Panc1 (cell line): ENCODE results near the gene OR6J1. TPM values are rescaled to one million over a fixed set of nuclear protein-coding genes. Genes with fewer than 3 reads are reported as not detected.
"Not testable (repeated sequence)": the region's sequence is repeated elsewhere in the genome, so short reads cannot be mapped to it uniquely, and the experiment has no call there.

Experiments
- ATAC-seq: fragments of 200-7000 bp; cut with Tn5 transposase; 2 replicates; pipeline ENCODE4 v1.9.1; 2020; ENCODE audit warnings: mild to moderate bottlenecking, moderate library complexity
- BruUV-seq: library from RNA; stranded (reverse); fragments of 400-500 nt; replicated peaks from 2 replicates; lab custom pipeline; 2021; lab: Mats Ljungman, UMichigan
- CTCF ChIA-PET: fragments of 300-600 bp; sonication (Branson Sonifier 250); formaldehyde crosslinking; loops from one replicate; lab custom pipeline; 2022; ENCODE audit warnings: antibody characterized with exemption; lab: Charles Lee
- POLR2A ChIA-PET: fragments of 300-600 bp; sonication (Branson Sonifier 250); formaldehyde crosslinking; loops from one replicate; lab custom pipeline; 2022; ENCODE audit warnings: antibody characterized with exemption; lab: Charles Lee
- DNase-seq: peaks from one replicate; pipeline ENCODE4 v3.0.0-alpha.2; 2010; ENCODE audit warnings: low read depth, low spot score
- H3K27ac ChIP-seq: 2 replicates; pipeline ENCODE4 v1.5.1; 2011; ENCODE audit warnings: mild to moderate bottlenecking, low read length, inconsistent platforms
- H3K27me3 ChIP-seq: fragments of 200-500 bp; sonication (Bioruptor generic); 2 replicates; pipeline ENCODE4 v1.6.0; 2014; ENCODE audit warnings: low read length, inconsistent platforms; ENCODE audit not compliant: control insufficient read depth, insufficient read depth
- H3K36me3 ChIP-seq: fragments of 200-500 bp; sonication (Bioruptor generic); 2 replicates; pipeline ENCODE4 v1.5.1; 2014; ENCODE audit warnings: inconsistent platforms, mild to moderate bottlenecking, low read length, moderate library complexity; ENCODE audit not compliant: control insufficient read depth, insufficient read depth
- H3K4me1 ChIP-seq: 2 replicates; pipeline ENCODE4 v1.5.1; 2011; ENCODE audit warnings: inconsistent platforms, mild to moderate bottlenecking, low read length, moderate library complexity; ENCODE audit not compliant: control insufficient read depth, insufficient read depth
- H3K4me3 ChIP-seq, 2 experiments: 2 replicates each; pipeline ENCODE4 v1.5.1; 2011 to 2012; ENCODE audit warnings: low read depth in 2 of 2, low read length in 2 of 2, mild to moderate bottlenecking in 2 of 2, inconsistent platforms in 1 of 2, moderate library complexity in 1 of 2
- H3K9me3 ChIP-seq: fragments of 200-500 bp; sonication (Bioruptor generic); 2 replicates; pipeline ENCODE4 v1.5.1; 2014; ENCODE audit warnings: low read depth, mild to moderate bottlenecking, inconsistent platforms, low read length, moderate library complexity; ENCODE audit not compliant: control insufficient read depth, insufficient read depth
- CTCF ChIP-seq: fragments of 450-650 bp; IDR thresholded peaks from 2 replicates; pipeline ENCODE4 v1.5.1; 2017; ENCODE audit warnings: mild to moderate bottlenecking
- POLR2AphosphoS5 ChIP-seq: IDR thresholded peaks from 2 replicates; pipeline ENCODE4 v1.6.1; 2012; ENCODE audit warnings: mild to moderate bottlenecking, low read depth, low read length, moderate library complexity
- SIN3A ChIP-seq: IDR thresholded peaks from 2 replicates; pipeline ENCODE4 v1.6.1; 2012; ENCODE audit warnings: low read depth, mild to moderate bottlenecking, low read length, moderate library complexity, borderline replicate concordance; ENCODE audit not compliant: insufficient read depth
- TCF7L2 ChIP-seq: IDR thresholded peaks from 2 replicates; pipeline ENCODE4 v1.6.1; 2011; ENCODE audit warnings: mild to moderate bottlenecking, low read depth, low read length, inconsistent platforms
- in situ Hi-C: cut with HindIII; loops from 2 replicates; pipeline ENCODE4 v1.10.0; 2016; ENCODE audit warnings: low sequenced_read_pairs, low pct_unique_long_range_greater_than_20kb
- intact Hi-C: fragments of 100-400 bp; cut with micrococcal nuclease; formaldehyde crosslinking; loops from one replicate; pipeline ENCODE4 v1.10.0; 2022; ENCODE audit not compliant: unreplicated experiment
- total RNA-seq: library from RNA; stranded (reverse); gene quantifications from one replicate; pipeline ENCODE4 v1.2.1, GENCODE V29; 2021; ENCODE audit not compliant: unreplicated experiment
- TF ChIP-seq, protein P1 (sequence below), 2 experiments: IDR thresholded peaks; 2 replicates each; pipeline ENCODE4 v1.6.1; 2011 to 2012; ENCODE audit warnings: low read depth in 2 of 2, control low read depth in 1 of 2, low read length in 1 of 2, mild to moderate bottlenecking in 1 of 2, moderate library complexity in 1 of 2; ENCODE audit not compliant: insufficient read depth in 1 of 2

OR6J1 gene
- total RNA-seq, 1 experiment from 2014 or later: not detected

- BruUV-seq: no TSS peak
- H3K27ac ChIP-seq: peak overlapping the region; percentile 96
- in situ Hi-C loops: no loop called here
- H3K36me3 ChIP-seq: no peaks in the 10 kb centered on the region; the same call in 1 of the 2 replicates
- TF ChIP-seq TCF7L2: no peak
- TF ChIP-seq SIN3A: no peak
- no peak for TF ChIP-seq CTCF
- TF ChIP-seq, protein P1, sequence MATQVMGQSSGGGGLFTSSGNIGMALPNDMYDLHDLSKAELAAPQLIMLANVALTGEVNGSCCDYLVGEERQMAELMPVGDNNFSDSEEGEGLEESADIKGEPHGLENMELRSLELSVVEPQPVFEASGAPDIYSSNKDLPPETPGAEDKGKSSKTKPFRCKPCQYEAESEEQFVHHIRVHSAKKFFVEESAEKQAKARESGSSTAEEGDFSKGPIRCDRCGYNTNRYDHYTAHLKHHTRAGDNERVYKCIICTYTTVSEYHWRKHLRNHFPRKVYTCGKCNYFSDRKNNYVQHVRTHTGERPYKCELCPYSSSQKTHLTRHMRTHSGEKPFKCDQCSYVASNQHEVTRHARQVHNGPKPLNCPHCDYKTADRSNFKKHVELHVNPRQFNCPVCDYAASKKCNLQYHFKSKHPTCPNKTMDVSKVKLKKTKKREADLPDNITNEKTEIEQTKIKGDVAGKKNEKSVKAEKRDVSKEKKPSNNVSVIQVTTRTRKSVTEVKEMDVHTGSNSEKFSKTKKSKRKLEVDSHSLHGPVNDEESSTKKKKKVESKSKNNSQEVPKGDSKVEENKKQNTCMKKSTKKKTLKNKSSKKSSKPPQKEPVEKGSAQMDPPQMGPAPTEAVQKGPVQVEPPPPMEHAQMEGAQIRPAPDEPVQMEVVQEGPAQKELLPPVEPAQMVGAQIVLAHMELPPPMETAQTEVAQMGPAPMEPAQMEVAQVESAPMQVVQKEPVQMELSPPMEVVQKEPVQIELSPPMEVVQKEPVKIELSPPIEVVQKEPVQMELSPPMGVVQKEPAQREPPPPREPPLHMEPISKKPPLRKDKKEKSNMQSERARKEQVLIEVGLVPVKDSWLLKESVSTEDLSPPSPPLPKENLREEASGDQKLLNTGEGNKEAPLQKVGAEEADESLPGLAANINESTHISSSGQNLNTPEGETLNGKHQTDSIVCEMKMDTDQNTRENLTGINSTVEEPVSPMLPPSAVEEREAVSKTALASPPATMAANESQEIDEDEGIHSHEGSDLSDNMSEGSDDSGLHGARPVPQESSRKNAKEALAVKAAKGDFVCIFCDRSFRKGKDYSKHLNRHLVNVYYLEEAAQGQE (IDR thresholded peaks at IDR 0.05; ENCODE audit: insufficient read depth in 1 of 2, low read depth in 2 of 2, low read length in 1 of 2): no peak
- TF ChIP-seq POLR2AphosphoS5: no peak
- ATAC-seq: no peak
- peaks cover 4% of the 10 kb centered on the region for H3K4me1 ChIP-seq
- H3K4me3 ChIP-seq: peak overlapping the region; percentile 91 to 98
- CTCF ChIA-PET: no interaction called here
- no peaks in the 10 kb centered on the region for H3K9me3 ChIP-seq
- DNase-seq: no peak
- H3K27me3 ChIP-seq: no peaks in the 10 kb centered on the region; the same call in 1 of the 2 replicates
- POLR2A ChIA-PET: interaction anchor here (0.6 to 1.9 kb wide), 3 partner anchors 11 to 250 kb away, joined by 3 to 14 read pairs (median 3); partner anchors contain the start of gene ABHD4
- intact Hi-C loops: no loop called here
These were observed 55.5 kb downstream of the OR6J1 start for GRCh38 chr14:22588526-22589095.

- H3K27ac ChIP-seq: peak overlapping the region; percentile 96
- in situ Hi-C loops, CTCF ChIA-PET, BruUV-seq, H3K36me3 ChIP-seq, H3K4me1 ChIP-seq, ATAC-seq, DNase-seq, intact Hi-C loops, H3K9me3 ChIP-seq, H3K27me3 ChIP-seq: not testable (repeated sequence)
- POLR2A ChIA-PET: interaction anchor here (0.7 to 1.0 kb wide), 2 partner anchors 251 to 321 kb away, joined by 3 to 7 read pairs; no protein-coding TSS in a partner anchor
- H3K4me3 ChIP-seq: peak overlapping the region; percentile 91 to 98
These were observed 56.3 kb downstream of the OR6J1 start for GRCh38 chr14:22587677-22588422.

- in situ Hi-C loops (no loop called here), intact Hi-C loops (no loop called here)
- TF ChIP-seq CTCF: no peak
- no peak for TF ChIP-seq TCF7L2
- no peak for TF ChIP-seq POLR2AphosphoS5
- TF ChIP-seq SIN3A: no peak
- TF ChIP-seq, protein P1 (IDR thresholded peaks at IDR 0.05; ENCODE audit: insufficient read depth in 1 of 2, low read depth in 2 of 2, low read length in 1 of 2): no peak
- peaks cover 4% of the 10 kb centered on the region for H3K4me1 ChIP-seq
- ChIA-PET POLR2A (no interaction called here), CTCF (no interaction called here)
- no peak overlapping the region for H3K4me3 ChIP-seq
- ATAC-seq (no peak), DNase-seq (no peak)
- H3K27me3 ChIP-seq: no peaks in the 10 kb centered on the region
- BruUV-seq: no TSS peak
- no peaks in the 10 kb centered on the region for H3K9me3 ChIP-seq
- no peak overlapping the region for H3K27ac ChIP-seq
- H3K36me3 ChIP-seq: no peaks in the 10 kb centered on the region; the same call in 1 of the 2 replicates
These were observed 56.9 kb downstream of the OR6J1 start for GRCh38 chr14:22587247-22587646.
